SK-N-SH treated with all-trans-retinoic acid at 6 μM for 48 hours (cell line): Measurements from ENCODE around the gene CSHL1.

Source experiments
- ATAC-seq: fragments of 200-7000 bp; cut with Tn5 transposase; 3 replicates; pipeline ENCODE4 v1.9.1; 2020; ENCODE audit warnings: mild to moderate bottlenecking, moderate library complexity
- ARNTL ChIP-seq: fragments of 450-650 bp; formaldehyde crosslinking; IDR thresholded peaks from 2 replicates; pipeline ENCODE4 v1.5.0; 2020; ENCODE audit warnings: low read depth, mild to moderate bottlenecking, moderate library complexity, borderline replicate concordance
- CSDC2 ChIP-seq: fragments of 250-450 bp; sonication (Bioruptor Pico); IDR thresholded peaks from 2 replicates; pipeline ENCODE4 v1.5.0; 2020; ENCODE audit warnings: mild to moderate bottlenecking, moderate library complexity
- ESRRG ChIP-seq: fragments of 250-450 bp; sonication (Bioruptor Pico); IDR thresholded peaks from 2 replicates; pipeline ENCODE4 v1.6.1; 2021; ENCODE audit warnings: mild to moderate bottlenecking
- GLIS3 ChIP-seq: fragments of 250-450 bp; sonication (Bioruptor Pico); IDR thresholded peaks from 2 replicates; pipeline ENCODE4 v1.5.0; 2020; ENCODE audit warnings: mild to moderate bottlenecking, moderate library complexity
- ISL1 ChIP-seq: fragments of 250-450 bp; sonication (Bioruptor Pico); IDR thresholded peaks from 2 replicates; pipeline ENCODE4 v2.1.2; 2022; ENCODE audit warnings: mild to moderate bottlenecking, moderate library complexity
- PPARA ChIP-seq: fragments of 250-450 bp; sonication (Bioruptor Pico); IDR thresholded peaks from 2 replicates; pipeline ENCODE4 v1.5.0; 2020; ENCODE audit warnings: mild to moderate bottlenecking, borderline replicate concordance
- RARB ChIP-seq: fragments of 250-450 bp; sonication (Bioruptor Pico); IDR thresholded peaks from 2 replicates; pipeline ENCODE4 v1.8.0; 2021; ENCODE audit warnings: mild to moderate bottlenecking, moderate library complexity
- SNAI2 ChIP-seq: fragments of 250-450 bp; sonication (Bioruptor Pico); IDR thresholded peaks from 2 replicates; pipeline ENCODE4 v1.5.0; 2020; ENCODE audit warnings: mild to moderate bottlenecking, moderate library complexity
- TCF4 ChIP-seq: fragments of 250-450 bp; sonication (Bioruptor Pico); IDR thresholded peaks from 2 replicates; pipeline ENCODE4 v1.8.0; 2021; ENCODE audit warnings: mild to moderate bottlenecking, moderate library complexity, borderline replicate concordance
- TOX ChIP-seq: fragments of 250-450 bp; sonication (Bioruptor Pico); IDR thresholded peaks from 2 replicates; pipeline ENCODE4 v1.8.0; 2021; ENCODE audit warnings: mild to moderate bottlenecking, moderate library complexity, borderline replicate concordance
- ZC3H10 ChIP-seq: fragments of 250-450 bp; sonication (Bioruptor Pico); IDR thresholded peaks from 2 replicates; pipeline ENCODE4 v1.5.1; 2021; ENCODE audit warnings: mild to moderate bottlenecking, moderate library complexity
- ZFP3 ChIP-seq: fragments of 250-450 bp; sonication (Bioruptor Pico); IDR thresholded peaks from 2 replicates; pipeline ENCODE4 v1.5.0; 2020; ENCODE audit warnings: mild to moderate bottlenecking, moderate library complexity
- ZFP30 ChIP-seq: fragments of 450-650 bp; formaldehyde crosslinking; IDR thresholded peaks from 2 replicates; pipeline ENCODE4 v1.5.0; 2022; ENCODE audit warnings: mild to moderate bottlenecking, moderate library complexity
- ZNF565 ChIP-seq: fragments of 450-650 bp; formaldehyde crosslinking; conservative IDR thresholded peaks from 2 replicates; pipeline ENCODE4 v1.5.0; 2020; ENCODE audit warnings: low read depth, mild to moderate bottlenecking, moderate library complexity
- ZNF70 ChIP-seq: fragments of 450-650 bp; formaldehyde crosslinking; IDR thresholded peaks from 2 replicates; pipeline ENCODE4 v1.5.0; 2020; ENCODE audit warnings: mild to moderate bottlenecking, moderate library complexity
- ZNF8 ChIP-seq: fragments of 450-650 bp; formaldehyde crosslinking; IDR thresholded peaks from 2 replicates; pipeline ENCODE4 v1.5.0; 2020; ENCODE audit warnings: mild to moderate bottlenecking, moderate library complexity
- TF ChIP-seq, protein P1 (sequence below): fragments of 250-450 bp; sonication (Bioruptor Pico); IDR thresholded peaks from 2 replicates; pipeline ENCODE4 v1.8.0; 2020; ENCODE audit warnings: mild to moderate bottlenecking, moderate library complexity, borderline replicate concordance
- TF ChIP-seq, protein P2 (sequence below): fragments of 250-450 bp; sonication (Bioruptor Pico); IDR thresholded peaks from 2 replicates; pipeline ENCODE4 v1.5.1; 2020; ENCODE audit warnings: low read depth, mild to moderate bottlenecking, moderate library complexity
- TF ChIP-seq, protein P3 (sequence below): fragments of 250-450 bp; sonication (Bioruptor Pico); IDR thresholded peaks from 2 replicates; pipeline ENCODE4 v1.8.0; 2021; ENCODE audit warnings: low read depth, mild to moderate bottlenecking, moderate library complexity, borderline replicate concordance
- TF ChIP-seq, protein P4 (sequence below): fragments of 250-450 bp; sonication (Bioruptor Pico); IDR thresholded peaks from 2 replicates; pipeline ENCODE4 v1.5.0; 2020; ENCODE audit warnings: mild to moderate bottlenecking, moderate library complexity
- TF ChIP-seq, protein P5 (sequence below): fragments of 250-450 bp; sonication (Bioruptor Pico); IDR thresholded peaks from 2 replicates; pipeline ENCODE4 v1.5.1; 2021; ENCODE audit warnings: mild to moderate bottlenecking, moderate library complexity

Gene CSHL1

DNA sequence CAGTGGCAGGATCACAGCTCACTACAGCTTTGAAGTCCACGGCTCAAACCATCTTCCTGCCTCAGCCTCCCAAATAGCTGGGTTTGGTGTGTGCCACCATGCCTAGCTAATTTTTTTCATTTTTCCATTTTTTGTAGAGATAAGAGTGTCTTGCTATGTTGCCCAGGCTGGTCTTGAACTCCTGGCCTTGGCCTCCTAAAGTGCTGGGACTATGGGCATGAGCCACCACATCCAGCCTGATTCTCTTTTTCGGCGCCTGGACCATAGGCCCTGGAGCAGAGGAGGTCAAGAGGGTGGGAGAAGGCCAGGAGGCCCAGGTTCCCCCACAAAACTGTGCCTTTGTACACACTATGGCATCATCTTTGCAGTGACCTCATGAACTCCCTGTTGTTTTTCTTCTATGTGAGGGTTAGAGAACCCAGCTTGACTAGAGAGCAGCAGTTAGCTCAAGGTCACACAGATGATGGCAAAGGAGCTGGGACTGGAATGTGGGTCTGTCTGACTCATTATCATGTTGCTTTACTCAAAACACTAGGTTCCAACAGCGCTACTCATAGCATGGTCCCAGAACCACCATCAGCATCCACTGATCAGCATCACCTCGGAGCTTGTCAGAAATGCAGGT is 45.4 kb upstream of the CSHL1 start:
- peak; percentile 27; the same call in 2 of the 3 replicates for ATAC-seq
- TF ChIP-seq PPARA (CRISPR knock-in tag): no peak
- TF ChIP-seq ZFP3: no peak
- TF ChIP-seq TOX: no peak

DNA sequence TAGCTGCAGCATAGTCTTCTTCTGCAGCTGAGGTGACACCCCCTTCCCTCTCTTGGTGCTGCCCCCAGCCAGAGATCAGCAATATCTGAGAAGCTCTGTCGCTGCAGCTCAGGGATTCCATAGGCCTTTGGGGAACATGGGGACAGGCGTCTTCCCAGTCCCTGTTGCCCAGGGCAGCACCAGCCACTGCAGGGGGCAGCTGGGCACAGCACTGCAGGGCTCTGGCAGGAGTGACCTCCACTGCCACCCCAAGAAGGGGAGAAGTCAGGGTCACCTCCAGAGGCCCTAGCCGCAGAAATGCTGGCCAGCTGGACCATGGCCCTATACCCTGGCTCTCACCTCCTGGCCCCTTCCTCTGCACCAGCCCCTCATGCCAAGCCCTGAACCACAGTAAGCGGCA is 44.7 kb upstream of the CSHL1 start:
- ATAC-seq: no peak
- TF ChIP-seq ESRRG (CRISPR knock-in tag): no peak
- no peak for TF ChIP-seq ZFP3

DNA sequence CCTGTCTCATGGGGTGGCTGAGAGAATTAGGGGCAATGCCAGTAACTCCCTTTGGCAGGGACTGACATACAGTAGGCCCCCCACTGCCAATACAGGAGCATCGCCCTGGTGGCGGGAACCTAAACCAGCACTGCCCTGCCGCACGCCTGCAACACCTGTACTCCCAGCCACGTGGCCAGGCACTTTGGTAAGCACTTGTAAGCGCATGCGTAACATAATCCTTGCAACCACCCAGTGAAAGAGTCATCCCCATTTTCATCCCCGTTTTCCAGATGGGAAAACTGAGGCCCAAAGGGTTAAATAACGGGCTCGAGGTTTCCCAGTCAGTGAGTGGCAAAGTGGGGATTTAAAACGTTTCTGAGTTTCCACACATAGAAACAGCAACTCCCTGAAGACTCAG is 44.2 kb upstream of the CSHL1 start:
- TF ChIP-seq PPARA (CRISPR knock-in tag) (no peak), ZFP30 (no peak), SNAI2 (CRISPR knock-in tag) (no peak), GLIS3 (no peak), CSDC2 (CRISPR knock-in tag) (no peak), TCF4 (CRISPR knock-in tag) (no peak), ARNTL (CRISPR knock-in tag) (no peak), ZFP3 (no peak), ZNF565 (CRISPR knock-in tag) (no peak), TOX (no peak), ZNF8 (CRISPR knock-in tag) (no peak), ESRRG (CRISPR knock-in tag) (no peak), ZNF70 (no peak), ZC3H10 (CRISPR knock-in tag) (no peak), ISL1 (CRISPR knock-in tag) (no peak)
- TF ChIP-seq, protein P1, sequence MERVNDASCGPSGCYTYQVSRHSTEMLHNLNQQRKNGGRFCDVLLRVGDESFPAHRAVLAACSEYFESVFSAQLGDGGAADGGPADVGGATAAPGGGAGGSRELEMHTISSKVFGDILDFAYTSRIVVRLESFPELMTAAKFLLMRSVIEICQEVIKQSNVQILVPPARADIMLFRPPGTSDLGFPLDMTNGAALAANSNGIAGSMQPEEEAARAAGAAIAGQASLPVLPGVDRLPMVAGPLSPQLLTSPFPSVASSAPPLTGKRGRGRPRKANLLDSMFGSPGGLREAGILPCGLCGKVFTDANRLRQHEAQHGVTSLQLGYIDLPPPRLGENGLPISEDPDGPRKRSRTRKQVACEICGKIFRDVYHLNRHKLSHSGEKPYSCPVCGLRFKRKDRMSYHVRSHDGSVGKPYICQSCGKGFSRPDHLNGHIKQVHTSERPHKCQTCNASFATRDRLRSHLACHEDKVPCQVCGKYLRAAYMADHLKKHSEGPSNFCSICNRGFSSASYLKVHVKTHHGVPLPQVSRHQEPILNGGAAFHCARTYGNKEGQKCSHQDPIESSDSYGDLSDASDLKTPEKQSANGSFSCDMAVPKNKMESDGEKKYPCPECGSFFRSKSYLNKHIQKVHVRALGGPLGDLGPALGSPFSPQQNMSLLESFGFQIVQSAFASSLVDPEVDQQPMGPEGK (CRISPR knock-in tag): no peak
- TF ChIP-seq, protein P2, sequence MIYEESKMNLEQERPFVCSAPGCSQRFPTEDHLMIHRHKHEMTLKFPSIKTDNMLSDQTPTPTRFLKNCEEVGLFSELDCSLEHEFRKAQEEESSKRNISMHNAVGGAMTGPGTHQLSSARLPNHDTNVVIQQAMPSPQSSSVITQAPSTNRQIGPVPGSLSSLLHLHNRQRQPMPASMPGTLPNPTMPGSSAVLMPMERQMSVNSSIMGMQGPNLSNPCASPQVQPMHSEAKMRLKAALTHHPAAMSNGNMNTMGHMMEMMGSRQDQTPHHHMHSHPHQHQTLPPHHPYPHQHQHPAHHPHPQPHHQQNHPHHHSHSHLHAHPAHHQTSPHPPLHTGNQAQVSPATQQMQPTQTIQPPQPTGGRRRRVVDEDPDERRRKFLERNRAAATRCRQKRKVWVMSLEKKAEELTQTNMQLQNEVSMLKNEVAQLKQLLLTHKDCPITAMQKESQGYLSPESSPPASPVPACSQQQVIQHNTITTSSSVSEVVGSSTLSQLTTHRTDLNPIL (CRISPR knock-in tag): no peak
- TF ChIP-seq, protein P3, sequence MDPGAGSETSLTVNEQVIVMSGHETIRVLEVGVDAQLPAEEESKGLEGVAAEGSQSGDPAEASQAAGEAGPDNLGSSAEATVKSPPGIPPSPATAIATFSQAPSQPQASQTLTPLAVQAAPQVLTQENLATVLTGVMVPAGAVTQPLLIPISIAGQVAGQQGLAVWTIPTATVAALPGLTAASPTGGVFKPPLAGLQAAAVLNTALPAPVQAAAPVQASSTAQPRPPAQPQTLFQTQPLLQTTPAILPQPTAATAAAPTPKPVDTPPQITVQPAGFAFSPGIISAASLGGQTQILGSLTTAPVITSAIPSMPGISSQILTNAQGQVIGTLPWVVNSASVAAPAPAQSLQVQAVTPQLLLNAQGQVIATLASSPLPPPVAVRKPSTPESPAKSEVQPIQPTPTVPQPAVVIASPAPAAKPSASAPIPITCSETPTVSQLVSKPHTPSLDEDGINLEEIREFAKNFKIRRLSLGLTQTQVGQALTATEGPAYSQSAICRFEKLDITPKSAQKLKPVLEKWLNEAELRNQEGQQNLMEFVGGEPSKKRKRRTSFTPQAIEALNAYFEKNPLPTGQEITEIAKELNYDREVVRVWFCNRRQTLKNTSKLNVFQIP (CRISPR knock-in tag): no peak
- TF ChIP-seq, protein P4, sequence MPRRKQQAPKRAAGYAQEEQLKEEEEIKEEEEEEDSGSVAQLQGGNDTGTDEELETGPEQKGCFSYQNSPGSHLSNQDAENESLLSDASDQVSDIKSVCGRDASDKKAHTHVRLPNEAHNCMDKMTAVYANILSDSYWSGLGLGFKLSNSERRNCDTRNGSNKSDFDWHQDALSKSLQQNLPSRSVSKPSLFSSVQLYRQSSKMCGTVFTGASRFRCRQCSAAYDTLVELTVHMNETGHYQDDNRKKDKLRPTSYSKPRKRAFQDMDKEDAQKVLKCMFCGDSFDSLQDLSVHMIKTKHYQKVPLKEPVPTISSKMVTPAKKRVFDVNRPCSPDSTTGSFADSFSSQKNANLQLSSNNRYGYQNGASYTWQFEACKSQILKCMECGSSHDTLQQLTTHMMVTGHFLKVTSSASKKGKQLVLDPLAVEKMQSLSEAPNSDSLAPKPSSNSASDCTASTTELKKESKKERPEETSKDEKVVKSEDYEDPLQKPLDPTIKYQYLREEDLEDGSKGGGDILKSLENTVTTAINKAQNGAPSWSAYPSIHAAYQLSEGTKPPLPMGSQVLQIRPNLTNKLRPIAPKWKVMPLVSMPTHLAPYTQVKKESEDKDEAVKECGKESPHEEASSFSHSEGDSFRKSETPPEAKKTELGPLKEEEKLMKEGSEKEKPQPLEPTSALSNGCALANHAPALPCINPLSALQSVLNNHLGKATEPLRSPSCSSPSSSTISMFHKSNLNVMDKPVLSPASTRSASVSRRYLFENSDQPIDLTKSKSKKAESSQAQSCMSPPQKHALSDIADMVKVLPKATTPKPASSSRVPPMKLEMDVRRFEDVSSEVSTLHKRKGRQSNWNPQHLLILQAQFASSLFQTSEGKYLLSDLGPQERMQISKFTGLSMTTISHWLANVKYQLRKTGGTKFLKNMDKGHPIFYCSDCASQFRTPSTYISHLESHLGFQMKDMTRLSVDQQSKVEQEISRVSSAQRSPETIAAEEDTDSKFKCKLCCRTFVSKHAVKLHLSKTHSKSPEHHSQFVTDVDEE (CRISPR knock-in tag): no peak
- ATAC-seq: no peak

DNA sequence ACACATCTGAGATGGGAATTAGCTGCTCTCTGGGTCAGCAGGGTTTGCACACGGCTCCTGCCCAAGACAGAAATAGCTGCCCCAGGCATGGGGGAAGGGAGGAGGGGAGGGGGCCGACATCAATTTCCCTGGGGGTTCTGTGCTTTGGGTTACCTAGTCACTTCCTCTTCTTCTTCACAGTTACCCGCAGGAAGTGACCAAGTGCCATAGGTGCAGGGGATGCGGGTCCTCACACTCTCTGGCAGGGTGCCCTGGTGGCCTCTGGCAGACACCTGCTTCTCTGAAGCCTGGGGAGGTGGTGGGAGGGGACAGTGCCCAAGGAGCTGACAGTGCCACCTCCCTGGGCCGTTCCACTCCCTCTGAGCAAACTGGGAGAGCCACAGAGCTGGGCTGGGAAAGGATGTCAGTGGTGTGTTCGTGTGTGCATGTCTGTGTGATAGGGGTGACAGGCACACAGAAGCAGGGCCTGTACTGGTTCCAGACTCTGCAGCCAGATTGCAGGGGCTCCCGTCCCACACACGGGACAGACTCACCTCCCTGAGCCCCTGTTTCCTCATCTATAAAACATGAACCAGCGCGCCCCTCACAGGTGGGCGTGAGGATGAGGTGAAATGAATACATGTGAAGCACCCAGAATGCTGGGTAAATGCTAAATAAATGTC is 43.5 kb upstream of the CSHL1 start:
- no peak for ATAC-seq
- TF ChIP-seq RARB (CRISPR knock-in tag) (no peak), SNAI2 (CRISPR knock-in tag) (no peak), ZFP30 (no peak), TOX (no peak), ZC3H10 (CRISPR knock-in tag) (no peak), TCF4 (CRISPR knock-in tag) (no peak), CSDC2 (CRISPR knock-in tag) (no peak), ZNF8 (CRISPR knock-in tag) (no peak)
- TF ChIP-seq, protein P5, sequence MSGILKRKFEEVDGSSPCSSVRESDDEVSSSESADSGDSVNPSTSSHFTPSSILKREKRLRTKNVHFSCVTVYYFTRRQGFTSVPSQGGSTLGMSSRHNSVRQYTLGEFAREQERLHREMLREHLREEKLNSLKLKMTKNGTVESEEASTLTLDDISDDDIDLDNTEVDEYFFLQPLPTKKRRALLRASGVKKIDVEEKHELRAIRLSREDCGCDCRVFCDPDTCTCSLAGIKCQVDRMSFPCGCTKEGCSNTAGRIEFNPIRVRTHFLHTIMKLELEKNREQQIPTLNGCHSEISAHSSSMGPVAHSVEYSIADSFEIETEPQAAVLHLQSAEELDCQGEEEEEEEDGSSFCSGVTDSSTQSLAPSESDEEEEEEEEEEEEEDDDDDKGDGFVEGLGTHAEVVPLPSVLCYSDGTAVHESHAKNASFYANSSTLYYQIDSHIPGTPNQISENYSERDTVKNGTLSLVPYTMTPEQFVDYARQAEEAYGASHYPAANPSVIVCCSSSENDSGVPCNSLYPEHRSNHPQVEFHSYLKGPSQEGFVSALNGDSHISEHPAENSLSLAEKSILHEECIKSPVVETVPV (CRISPR knock-in tag): no peak
- TF ChIP-seq, protein P2 (CRISPR knock-in tag): no peak
- TF ChIP-seq, all 23 proteins: peak for 0
